Posterior vena cava (tissue), 2 donors: ENCODE data around the gene CMIP. TPM values are rescaled to one million over a fixed set of nuclear protein-coding genes. Genes with fewer than 3 reads are reported as not detected.

Experiments used
- DNase-seq: peaks from one replicate; pipeline ENCODE4 v3.0.0-alpha.2; 2020; ENCODE audit warnings: low spot score
- intact Hi-C, 2 donors: fragments of 100-400 bp; cut with DNase I; formaldehyde crosslinking; loops; one replicate each; pipeline versions ENCODE4 v1.14.1 to v1.14.2; 2022 to 2023
- total RNA-seq, 2 donors: library from RNA; stranded (reverse); fragmentation: NEBNext Ultra II Directional; extraction: Animal tissue kit (Norgen Biotek cat#: 25700); gene quantifications; one replicate each; pipeline ENCODE4 v1.2.1, GENCODE V29; 2021
- donor health status: DM: yes; HTN: yes; CAD: no.
- donor health status: DM: yes; HTN: yes; CAD: no.

The CMIP gene
- total RNA-seq, 2 donors from 2014 or later: 38.2 to 45.2 TPM

DNA sequence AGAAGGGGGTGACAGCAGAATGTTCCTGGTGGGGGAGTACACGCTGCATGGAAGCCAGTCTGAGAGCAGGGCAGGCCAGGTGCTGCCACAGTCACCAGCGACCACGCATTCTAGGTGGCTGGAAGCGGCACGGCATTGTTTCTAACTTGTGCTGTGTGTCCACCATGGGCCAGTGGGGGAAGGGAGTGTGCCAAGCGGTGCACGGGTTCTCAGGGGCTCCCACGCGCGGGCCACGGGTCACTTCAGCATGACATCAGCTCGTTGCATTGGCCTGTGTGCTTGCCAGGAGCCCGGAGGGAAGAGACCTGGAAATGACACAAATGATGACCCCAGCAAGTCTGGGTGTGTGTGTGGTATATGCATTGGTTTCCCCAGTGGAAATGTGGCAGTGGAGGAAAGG is 169.6 kb downstream of the CMIP start:
- no peak for DNase-seq
- intact Hi-C loops: loop anchor here in 1 of 2 donors (10.0 kb wide), 2 partner anchors 101 to 169 kb away; partner anchors contain the start of gene CMIP

DNA sequence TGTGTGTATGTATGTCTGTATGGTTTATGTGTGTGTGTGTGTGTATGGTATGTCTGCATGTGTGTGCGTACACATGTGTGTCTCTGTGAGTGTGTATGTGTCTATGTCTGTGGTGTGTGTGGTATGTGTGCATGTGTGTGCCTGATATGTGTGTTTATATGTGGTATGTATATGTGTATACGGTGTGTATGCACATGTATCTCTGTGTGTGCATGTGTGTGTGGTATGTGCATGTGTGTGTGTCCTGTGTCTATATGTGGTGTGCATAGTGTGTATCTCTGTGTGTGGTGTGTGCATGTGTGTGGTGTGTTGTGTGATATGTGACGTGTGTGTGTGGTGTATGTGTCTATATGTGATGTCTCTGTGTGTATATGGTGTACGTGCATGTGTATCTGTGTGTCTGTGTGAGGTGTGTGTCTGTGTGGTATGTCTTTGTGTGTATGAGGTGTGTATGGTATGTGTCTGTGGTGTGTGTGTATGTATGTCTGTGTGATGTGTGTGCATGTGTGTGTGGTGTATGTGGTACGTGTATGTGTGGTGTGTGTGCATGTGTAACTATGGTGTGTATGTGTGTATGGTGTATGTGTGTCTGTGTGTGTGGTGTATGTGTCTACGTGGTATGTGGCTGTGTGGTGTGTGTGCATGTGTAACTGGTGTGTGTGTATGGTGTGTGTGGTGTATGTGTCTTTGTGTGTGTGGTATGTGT is 170.2 kb downstream of the CMIP start:
- no peak for DNase-seq
- intact Hi-C loops: loop anchor here in 1 of 2 donors (10.0 kb wide), 2 partner anchors 100 to 170 kb away; partner anchors contain the start of gene CMIP

DNA sequence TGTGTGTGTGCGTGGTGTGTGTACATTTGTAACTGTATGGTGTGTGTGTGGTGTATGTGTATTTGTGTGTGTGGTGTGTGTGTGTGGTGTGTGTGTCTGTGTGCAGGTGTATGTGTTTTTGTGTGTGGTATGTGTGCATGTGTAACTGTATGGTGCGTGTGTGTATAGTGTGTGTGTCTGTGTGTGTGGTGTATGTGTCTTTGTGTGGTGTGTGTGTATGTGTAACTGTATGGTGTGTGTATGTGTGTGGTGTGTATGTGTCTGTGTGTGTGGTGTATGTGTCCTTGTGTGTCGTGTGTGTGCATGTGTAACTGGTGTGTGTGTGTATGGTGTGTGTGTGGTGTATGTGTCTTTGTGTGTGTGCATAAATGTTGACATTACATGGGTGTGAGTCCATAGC is 170.8 kb downstream of the CMIP start:
- no peak for DNase-seq
- intact Hi-C loops: loop anchor here in 1 of 2 donors (10.0 kb wide), 2 partner anchors 99 to 171 kb away; partner anchors contain the start of gene CMIP

DNA sequence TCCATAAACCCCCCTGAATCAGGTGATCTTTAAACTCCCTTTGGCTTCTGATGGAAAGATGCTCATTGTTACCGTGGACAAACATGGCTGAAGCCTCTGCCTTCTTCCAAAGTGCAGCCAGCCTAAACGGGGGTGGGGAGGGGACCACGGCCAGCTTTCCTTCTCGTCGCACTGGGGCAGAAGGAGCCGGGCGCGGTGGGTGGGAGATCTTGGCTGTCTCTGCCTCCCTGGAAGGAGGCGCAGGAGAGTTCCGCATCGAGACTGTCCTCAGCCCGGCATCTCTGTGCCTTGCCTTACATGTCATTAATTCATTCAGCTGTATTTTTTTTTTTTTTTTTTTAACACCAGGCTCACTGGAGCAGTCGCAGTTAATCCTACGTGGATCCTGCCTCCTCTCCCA is 171.2 kb downstream of the CMIP start:
- no peak for DNase-seq
- intact Hi-C loops: loop anchor here in 1 of 2 donors (10.0 kb wide), 2 partner anchors 99 to 171 kb away; partner anchors contain the start of gene CMIP

DNA sequence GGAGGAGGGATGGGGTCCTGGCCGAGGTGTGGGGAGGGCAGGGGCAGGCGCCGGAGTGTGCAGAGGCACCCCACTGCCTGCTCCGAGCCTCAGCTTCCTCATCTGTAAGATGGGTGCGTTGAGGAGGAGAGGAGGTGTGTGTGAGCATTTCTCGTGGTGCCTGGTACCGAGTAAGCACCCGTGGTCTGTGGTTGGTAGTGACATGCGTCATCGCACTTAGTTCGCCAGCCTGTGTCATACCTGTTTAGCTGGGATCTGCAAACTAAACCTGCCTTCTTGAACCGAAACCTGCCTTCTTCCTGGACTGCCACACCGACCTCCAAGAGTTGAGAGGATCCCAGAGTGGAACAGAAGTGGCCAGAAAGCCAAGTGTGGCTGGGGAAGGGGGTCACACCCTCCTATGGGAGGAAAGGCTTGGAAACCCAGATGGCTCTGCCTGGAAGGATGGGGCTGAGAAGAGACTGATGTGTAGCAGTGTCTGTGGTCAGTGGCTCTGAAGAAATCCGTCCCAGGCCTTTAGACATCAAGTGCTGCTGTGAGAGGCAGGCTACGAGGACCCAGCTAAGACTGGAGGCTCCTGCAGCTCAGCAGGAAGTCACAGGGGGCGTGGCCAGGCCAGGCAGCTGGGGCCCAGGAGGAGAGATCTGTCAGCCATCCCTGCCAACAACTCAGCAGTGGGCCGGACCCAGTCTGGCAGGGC is 171.9 kb downstream of the CMIP start:
- intact Hi-C loops: loop anchor here in 1 of 2 donors (10.0 kb wide), 2 partner anchors 98 to 172 kb away; partner anchors contain the start of gene CMIP
- no peak for DNase-seq

DNA sequence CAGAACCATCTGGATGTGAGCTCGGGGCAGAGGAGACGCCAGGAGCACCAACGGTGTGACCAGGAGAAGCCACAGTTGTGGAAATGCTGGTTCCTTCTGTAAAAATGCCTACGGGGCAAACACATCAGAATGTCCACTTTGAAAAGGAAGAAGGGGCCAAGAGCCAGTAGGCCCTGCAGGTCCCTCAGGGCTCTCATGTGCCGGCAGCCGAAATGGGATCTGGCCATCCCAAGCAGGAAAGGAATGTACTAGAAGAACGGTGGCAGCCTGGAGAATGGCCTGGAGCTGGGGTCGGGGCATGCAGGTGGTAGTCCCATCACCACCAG is 172.4 kb downstream of the CMIP start:
- intact Hi-C loops: loop anchor here in 1 of 2 donors (10.0 kb wide), 2 partner anchors 98 to 172 kb away; partner anchors contain the start of gene CMIP
- DNase-seq: no peak

DNA sequence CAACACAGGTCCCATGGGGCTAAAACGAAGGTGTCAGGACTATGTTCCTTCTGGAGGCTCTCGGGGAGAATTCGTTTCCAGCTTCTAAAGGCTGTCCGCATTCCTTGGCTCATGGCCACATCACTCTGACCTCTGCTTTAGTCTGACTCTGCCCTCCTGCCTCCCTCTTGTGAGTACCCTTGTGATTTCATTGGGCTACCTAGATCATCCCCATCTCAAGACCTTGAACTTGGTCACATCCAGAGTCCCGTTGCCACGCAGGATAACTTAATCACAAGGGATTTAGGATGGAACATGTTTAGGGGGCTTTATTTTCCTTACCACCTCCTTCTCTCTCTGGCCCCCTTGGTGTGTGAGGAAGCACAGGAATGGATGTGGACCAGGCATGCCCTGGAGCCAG is 173.6 kb downstream of the CMIP start:
- intact Hi-C loops: loop anchor here in 1 of 2 donors (10.0 kb wide), 2 partner anchors 97 to 173 kb away; partner anchors contain the start of gene CMIP
- no peak for DNase-seq

DNA sequence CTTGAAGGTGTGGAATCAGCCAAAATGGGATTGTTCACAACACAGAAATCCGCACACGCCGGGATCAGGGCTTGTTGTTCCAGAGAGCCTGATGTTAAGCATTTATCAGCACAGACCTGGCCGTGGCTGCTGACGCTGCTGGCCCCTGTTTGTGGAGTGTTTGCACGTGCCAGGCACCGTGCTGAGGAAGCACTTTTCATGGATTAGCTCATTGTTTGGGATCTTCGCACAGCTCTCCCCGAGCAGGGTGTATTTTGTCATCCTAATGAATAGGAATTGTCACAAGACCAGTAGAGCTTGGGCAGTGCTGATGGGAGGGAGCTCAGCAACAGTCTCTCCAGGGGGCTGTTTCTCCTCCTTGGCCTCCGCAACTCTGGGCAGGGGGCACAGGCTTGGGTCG is 174.1 kb downstream of the CMIP start:
- no peak for DNase-seq

DNA sequence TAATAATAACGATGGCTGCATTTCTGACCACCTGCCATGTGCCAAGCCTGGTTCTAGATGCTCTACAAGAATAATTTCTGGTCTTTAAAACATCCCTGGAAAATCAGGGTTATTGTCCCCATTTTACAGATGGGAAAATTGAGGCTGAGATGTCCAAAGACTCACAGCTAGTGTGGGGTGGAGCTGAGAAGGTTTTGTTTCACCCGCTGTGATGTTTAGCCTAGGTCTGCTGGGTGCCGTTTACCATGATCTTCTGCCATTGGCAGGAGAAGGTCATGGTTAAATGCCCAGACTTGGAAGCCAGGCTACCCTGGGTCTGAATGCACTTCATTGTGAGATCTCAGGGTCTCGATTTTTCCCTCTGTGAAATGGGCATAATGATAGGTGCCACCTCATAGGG is 175.4 kb downstream of the CMIP start:
- intact Hi-C loops: loop anchor here in 1 of 2 donors (5.0 kb wide), 1 partner anchor 1632 kb away; no protein-coding TSS in a partner anchor

More for the DNA sequence above, 174.1 kb downstream of the CMIP start:
- intact Hi-C loops: loop anchor here in 1 of 2 donors (10.0 kb wide), 2 partner anchors 96 to 174 kb away; partner anchors contain the start of gene CMIP

DNA sequence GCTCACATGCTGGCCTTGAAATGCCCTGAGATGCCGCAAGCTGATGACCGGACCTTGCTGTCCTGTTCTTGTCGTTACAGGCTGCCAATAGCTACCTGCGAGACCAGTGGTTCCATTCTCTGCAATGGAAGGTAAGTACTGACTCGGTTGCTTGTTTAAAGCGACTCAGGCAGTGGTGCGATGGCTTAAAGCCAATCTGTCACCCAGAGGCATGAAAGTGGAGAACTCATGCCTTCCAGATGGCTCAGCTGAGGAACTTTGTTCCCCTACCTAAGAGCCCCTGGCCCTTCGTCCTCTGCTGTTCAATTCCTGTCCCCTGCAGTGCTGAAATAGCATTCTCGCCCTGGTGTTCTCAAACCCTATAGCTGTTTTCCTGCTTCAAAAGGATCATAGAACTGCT is 176.2 kb downstream of the CMIP start:
- no peak for DNase-seq
- intact Hi-C loops: loop anchor here in 1 of 2 donors (5.0 kb wide), 1 partner anchor 1632 kb away; no protein-coding TSS in a partner anchor

More for the DNA sequence above, 175.4 kb downstream of the CMIP start:
- no peak for DNase-seq

DNA sequence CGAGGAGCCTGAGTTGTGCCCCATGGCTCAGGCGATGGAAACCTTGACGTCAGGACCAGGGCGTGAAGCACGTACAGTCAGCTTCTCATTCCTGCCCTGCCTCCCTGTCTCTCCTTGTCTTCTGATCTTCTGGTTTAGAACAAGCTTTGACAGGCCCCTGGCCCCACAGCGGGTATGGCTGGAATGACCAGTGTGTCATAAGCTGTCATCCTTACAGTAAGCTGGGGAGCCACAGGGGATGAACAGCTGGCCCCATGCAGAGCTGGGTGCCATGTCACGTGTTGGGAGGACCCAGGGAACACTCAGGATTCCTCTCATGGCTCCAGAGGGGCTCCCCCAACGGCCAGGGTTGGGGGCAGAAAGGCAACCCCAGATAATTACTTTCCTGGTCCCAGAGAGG is 176.9 kb downstream of the CMIP start:
- no peak for DNase-seq
- intact Hi-C loops: loop anchor here in 1 of 2 donors (5.0 kb wide), 1 partner anchor 1631 kb away; no protein-coding TSS in a partner anchor

DNA sequence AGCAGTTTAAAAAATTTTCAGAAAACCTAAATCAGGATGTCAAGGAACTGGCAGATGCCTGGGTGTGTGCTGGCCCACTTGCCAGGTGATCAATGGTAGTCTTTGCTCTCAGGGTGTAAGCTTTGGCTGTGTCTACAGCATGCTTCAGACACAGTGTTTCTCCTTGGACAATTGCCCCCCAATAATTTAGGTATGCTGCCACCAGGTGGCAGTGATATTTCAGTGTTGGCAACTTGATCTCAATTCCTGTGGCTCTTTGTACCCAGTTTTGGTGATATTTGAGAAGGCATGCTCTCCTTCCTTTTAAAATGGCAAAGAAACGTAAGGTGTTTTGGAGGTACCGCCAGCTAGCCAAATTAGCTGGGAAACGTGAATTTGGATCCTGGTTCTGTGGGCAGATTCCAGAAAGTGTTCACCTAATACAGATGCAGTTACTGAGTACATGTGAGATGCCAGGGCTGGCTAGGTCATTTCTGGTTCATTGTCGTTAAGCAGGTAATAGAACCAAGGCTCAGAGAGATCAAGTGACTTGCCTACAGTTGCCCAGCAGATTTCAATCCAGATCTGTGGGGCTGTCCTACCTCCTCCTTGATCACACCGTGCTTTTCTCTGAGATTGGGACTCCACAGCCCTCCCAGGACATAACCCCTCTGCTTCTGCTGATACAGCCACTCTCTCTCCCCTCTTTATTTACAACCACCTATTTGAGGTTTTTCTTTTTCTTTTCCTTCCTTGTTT is 178.9 kb downstream of the CMIP start:
- DNase-seq: no peak
- intact Hi-C loops: loop anchor here in 1 of 2 donors (5.0 kb wide), 1 partner anchor 1629 kb away; no protein-coding TSS in a partner anchor

DNA sequence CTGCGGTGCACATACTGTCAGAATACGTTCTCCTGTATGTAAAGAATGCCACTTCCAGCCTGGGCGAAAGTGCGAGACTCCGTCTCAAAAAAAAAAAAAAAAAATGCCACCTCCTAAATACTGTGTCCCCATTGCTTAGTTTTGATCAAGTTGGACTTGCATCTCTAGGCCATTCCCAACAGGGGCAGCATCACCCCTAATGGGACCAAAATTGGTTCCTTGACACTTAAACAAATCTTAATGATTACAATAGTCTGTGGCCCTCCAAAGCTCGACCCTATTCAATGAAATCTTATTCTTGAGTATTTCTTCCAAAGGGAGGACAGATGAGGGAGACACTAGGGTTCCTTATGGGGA is 179.8 kb downstream of the CMIP start:
- intact Hi-C loops: loop anchor here in 1 of 2 donors (5.0 kb wide), 1 partner anchor 1628 kb away; no protein-coding TSS in a partner anchor
- no peak for DNase-seq

DNA sequence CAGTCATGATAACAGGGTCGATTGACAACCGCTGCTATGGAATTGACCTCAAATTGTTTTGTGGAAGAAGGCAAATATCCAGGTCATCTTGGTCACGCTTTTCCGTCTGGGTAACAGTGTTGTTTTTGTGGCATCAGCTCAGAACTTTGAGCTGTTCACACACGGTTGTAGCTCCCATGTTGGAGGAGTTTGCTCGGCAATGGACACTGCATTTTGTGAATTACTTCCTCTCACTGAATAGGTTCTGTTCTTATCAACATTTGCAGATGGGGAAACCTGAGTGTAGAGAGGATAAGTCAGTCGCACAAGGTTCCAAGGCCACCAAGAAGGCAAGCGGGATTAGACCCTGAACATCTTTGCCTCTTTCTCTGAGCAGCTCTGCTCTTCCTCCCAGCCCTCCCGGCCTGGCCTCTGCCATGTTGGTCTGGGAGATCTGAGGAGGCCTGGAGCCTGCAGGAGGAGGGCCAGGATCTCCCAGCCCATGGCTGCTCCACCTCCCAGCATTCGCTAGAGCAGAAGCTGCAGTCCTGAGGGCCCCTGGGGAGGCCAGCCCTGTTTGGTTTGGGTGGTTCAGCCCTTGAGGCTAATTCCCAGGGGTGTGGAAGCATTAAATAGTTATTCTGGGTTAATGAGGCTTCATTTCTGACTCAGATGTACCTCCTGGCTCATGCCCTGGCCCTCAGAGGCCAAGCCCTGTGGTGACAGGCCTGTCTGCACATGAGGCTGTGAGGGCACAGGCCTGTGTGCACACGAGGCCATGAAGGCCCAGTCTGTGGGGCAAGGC is 180.3 kb downstream of the CMIP start:
- intact Hi-C loops: loop anchor here in 1 of 2 donors (5.0 kb wide), 1 partner anchor 1627 kb away; no protein-coding TSS in a partner anchor
- no peak for DNase-seq

DNA sequence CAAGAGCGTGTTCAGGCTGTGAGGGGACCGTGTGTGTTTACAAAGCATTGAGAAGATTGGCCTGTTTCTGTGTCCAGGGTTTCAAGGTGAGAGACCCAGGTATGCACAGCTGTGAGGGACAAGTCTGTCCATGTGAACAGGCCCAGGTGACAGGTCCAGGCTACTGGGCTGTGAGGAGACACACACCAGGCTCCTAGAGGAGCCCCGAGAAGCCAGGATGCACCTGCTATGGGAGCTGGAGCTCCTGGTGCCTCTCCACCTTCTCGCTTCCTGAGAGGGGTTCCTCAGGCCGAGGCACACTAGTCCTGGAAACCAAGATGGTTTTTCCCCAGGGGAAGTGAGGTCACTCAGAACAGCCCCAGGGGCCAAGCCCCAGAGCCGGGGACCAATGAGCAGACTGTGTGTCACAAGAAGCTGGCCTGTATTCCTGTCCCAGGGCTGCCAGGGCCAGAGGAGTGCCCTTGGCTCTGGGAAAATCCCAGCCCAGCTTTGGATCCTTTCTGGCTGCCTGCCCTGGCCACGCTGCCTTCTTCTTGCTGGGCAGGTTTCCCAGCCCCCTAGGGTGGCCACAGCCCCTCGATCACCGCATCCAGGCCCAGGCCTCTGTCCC is 181.0 kb downstream of the CMIP start:
- intact Hi-C loops: no loop called here
- DNase-seq: no peak

DNA sequence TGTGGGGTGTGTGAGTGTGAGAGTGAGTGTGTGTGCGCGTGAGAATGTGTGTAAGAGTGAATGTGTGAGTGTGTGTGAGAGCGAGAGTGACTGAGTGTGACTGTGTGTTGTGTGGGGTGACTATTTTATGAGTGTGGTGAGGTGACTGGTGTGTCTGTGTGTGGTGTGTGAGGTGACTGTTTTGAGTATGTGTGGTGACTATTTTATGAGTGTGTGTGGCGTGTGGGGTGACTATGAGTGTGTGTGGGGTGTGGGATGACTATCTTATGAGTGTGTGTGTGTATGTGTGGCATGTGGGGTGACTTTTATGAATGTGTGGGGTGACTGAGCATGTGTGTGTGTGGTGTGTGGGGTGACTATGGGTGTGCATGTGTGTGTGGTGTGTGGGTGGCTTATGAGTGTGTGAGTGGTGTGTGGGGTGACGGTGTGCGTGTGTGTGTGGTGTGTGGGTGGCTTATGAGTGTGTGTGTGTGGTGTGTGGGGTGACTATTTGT is 181.6 kb downstream of the CMIP start:
- intact Hi-C loops: no loop called here

DNA sequence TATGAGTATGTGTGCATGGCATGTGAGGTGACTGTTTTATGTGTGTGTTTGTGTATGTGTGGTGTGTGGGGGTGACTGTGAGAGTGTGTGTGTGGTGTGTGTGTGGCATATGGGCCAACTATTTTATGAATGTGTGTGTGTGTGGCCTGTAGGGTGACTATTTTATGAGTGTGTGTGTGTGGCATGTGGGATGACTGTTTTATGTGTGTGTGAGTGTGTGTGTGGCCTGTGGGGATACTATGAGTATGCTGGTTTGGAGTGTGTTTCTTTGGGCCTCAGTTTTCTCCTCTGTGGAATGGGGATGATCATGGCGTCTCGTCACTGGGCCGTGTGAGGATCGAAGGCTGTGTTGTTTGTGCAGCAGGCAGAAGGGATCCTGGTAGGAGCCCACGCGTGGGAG is 182.4 kb downstream of the CMIP start:
- DNase-seq: no peak
- intact Hi-C loops: no loop called here

More for the DNA sequence above, 181.6 kb downstream of the CMIP start:
- DNase-seq: no peak

DNA sequence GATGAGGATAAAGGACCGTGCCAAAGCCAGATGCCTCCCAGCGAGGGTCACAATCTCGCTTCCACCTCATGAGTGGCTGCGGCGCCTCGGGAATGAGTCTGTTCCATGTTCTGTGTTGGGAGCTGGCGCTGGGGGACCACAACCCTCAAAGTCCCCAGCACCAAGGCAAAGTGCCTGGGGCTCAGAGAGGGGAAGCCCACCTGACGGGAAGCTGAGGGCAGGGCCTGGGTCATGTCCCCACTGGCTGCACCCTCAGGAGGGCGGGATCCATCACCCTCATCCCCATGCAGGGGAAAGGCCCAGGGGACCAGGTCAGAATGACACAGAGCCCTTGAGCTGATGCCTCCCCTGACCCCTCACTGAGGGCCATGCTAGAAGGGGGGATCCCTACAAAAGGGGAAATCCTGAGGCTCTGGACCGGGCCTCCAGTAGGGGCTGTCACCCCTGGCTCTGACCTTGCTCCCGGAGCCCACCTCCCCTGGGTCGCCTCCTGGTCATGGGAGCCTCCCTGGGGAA is 183.2 kb downstream of the CMIP start:
- intact Hi-C loops: no loop called here
- no peak for DNase-seq
